Measurements from ENCODE around the gene PPP2R3B.
"Not testable (repeated sequence)": the region's sequence is repeated elsewhere in the genome, so short reads cannot be mapped to it uniquely, and the experiment has no call there.

Gene PPP2R3B

GRCh38 chrX:353566-354535 lies 32.9 kb downstream of the PPP2R3B start:
- DNase-seq (ENCODE audit: low read depth): no peak

DNA sequence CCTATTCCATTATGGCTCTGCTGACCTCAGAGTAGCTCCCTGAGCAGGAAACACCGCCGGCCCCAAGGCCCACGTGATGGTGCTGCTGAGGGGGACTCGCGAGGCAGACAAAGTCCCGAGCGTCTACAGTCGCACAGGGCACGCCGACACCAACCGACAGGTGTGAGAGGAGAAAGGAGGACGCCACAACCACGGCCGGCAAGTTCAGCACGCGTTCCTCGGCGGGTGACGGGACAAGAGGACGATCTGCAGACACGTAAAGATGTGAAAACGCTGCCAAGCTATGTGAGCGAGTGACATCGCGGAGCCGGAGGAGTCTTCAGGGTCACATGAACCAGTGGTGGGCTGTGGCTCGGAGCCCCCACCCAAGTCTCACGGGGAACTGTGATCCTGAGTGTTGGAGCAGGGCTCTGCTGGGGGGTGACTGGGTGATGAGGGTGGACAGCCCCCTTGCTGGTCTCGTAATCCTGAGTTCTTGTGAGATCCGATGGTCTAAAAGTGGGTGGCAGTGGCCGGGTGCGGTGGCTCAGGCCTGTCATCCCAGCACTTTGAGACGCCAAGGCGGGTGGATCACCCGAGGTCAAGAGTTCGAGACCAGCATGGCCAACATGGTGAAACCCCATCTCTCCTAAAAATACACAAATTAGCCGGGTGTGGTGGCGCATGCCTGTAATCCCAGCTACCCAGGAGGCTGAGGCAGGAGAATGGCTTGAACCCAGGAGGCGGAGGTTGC lies 34.0 kb downstream of the PPP2R3B start:
- no peak for DNase-seq (ENCODE audit: low read depth)

- DNase-seq (ENCODE audit: low read depth): no peak
Observed at GRCh38 chrX:352181-352580, 34.5 kb downstream of the PPP2R3B start.

DNA sequence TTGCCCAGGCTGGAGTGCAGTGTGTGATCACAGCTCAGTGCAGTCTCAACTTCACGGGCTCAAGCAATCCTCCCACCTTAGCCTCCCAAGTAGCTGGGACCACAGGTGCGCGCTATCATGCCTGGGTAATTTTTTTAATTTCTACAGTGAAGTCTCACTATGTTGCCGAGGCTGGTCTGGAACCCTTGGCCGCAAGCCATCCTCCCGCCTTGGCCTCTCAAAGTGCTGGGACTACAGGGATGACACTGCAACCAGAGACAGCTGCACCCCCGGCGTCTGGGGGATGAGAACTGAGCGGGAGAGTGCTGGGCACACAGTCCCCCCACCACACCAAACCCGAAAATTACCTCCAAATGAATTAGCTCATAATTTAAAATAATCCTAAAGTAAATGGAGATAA lies 35.0 kb downstream of the PPP2R3B start:
- no peak for DNase-seq (ENCODE audit: low read depth)

GRCh38 chrX:351324-351641 lies 35.4 kb downstream of the PPP2R3B start:
- not testable (repeated sequence) for DNase-seq (ENCODE audit: low read depth)

DNA sequence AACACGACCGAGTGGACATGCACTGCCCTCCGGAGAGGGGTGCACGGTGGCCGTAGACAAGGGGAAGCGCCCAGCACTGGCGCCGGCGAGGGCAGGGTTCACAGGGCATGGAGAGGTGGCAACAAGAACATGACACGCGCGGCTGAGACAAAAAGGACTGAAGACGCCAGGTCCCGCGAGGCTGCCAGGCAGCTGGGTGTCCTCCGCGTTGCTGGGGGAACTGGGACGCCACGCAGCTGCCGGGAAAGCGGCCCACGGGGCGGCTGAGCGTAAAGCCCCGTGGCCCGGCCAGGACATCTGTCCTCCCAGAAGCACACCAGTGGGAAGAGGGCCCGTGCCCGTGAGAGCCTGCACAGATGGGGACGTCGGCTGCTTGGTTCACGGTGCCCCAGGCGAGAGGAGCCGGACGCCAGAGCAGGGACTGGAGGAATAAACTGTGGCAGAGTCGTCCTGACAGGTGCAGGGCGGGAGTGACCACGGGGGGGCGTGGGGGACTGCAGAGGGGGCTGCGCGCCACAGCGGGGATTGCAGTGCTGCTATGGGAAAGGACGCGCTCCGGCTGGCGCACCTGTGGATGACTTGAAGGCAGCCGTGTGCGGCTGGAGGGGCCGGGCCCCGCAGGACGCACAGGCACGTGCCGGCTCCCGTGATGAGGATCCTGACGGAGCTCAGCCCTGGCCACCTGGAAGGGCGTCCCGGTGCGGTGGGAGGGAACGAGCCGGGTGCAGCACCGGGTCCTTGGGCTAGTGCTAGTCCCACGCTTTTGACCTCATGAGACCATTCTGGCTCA lies 36.0 kb downstream of the PPP2R3B start:
- no peak for DNase-seq (ENCODE audit: low read depth)

- DNase-seq (ENCODE audit: low read depth): no peak
Observed at GRCh38 chrX:350148-350533, 36.6 kb downstream of the PPP2R3B start.

- no peak for DNase-seq (ENCODE audit: low read depth)
Observed at GRCh38 chrX:349702-350101, 37.0 kb downstream of the PPP2R3B start.

GRCh38 chrX:349196-349595 lies 37.5 kb downstream of the PPP2R3B start:
- no peak for DNase-seq (ENCODE audit: low read depth)

- peak; percentile 37 for DNase-seq (ENCODE audit: low read depth)
Observed at GRCh38 chrX:348461-349117, 38.1 kb downstream of the PPP2R3B start.

GRCh38 chrX:347351-348117 lies 39.2 kb downstream of the PPP2R3B start:
- DNase-seq (ENCODE audit: low read depth): no peak

DNA sequence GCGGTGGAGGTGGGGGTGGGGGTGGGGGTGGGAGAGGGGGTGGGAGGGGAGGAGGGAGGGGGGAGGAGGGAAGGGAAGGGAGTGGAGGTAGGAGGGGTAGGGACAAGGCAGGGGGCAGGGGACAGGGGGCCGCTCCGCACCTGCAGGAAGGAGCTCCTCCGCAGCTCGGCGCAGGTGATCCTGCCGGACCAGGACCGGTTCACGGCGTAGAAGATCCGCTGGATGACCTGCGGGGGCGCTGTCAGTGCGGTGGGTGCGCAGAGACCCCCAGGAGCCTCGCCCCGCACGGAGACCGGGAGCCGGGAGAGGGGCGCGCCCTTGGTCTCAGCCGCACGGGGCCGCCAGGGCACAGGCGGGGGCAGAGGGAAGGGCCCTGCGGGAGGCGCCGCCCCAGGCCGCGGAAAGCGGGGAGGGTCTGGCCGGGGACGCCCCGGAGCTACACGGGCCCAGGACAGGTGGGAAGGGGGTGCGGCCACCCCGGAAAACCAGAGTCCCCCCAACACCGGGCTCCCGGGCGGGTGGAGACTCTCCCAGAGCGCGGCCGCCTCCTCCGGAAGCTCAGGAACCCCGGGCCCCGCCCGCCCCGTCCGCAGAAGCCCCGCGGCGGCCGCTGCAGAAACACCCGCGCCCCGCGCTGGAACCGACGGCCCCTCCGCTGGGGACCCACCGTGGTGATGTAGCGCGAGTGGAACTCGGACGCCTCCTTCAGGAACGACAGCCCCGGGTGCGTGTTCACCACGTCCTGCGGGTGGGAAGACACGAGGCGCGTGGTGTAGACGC lies 40.5 kb downstream of the PPP2R3B start:
- no peak for DNase-seq (ENCODE audit: low read depth)

DNA sequence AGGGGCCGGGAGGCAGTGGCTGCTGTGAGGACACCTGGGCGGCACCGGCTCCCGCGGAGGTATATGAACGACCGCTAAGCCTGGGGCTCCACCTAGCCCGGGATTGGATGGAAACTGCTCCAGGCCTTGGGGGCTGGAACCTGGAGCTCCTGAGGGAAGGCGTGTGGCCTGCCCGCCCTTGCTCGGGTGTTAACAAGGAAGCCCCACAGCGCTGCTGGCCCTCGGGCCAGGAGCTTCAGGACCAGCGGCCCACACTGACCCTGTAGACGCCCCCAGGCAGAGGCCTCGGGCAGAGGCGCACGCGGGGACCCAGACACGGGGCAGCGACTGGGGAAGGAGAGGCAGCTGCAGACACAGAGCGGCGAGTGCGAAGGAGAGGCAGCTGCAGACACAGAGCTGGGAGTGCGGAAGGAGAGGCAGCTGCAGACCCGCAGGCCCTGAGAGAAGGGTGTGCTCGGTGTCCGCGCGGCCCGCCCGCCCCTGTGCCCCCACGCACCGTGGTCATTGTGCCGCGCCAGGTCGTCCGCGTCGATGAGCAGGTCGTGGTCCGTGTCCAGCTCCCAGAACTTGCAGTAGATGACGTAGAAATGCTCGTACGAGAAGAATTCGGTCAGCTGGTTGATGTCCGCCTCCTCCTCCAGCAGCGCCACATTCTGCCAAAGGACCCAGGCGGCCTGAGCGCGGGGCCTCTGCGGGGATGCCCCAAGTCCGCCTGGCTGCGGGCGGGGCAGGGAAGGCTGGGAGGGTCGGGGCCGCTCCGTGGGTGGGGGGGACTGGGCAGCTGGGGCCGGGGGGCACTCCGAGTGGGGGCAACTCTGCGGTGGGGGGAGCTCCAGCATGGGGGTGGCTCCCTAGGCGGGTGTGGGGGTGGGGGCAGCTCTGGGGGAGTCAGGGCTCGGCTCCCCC lies 41.4 kb downstream of the PPP2R3B start:
- DNase-seq (ENCODE audit: low read depth): no peak

DNA sequence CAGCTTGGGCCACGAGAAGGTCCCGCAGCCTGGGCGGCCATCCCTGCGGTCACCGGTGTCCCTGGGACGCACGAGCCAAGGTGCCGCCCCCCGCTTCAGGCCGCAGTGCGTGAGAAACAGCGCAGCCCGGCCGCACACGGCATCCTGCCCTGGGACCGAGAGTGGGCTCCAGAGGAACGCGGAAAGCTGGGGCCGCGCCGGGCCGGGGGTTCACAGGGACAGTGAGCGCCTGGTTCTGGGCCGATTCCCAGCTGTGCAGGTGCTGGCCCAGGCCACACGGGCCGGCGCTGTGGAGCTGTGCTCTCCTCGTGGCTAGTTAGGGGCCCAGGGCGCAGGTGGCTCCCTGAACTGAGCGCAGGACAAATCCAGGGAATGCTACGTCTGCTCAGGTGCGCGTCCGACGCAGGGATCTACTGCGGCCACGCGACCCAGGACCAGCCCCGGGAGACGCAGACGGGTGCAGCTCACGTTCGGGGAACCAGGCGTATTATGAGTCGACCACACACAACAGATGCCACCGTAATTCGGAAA lies 42.3 kb downstream of the PPP2R3B start:
- DNase-seq (ENCODE audit: low read depth): no peak

DNA sequence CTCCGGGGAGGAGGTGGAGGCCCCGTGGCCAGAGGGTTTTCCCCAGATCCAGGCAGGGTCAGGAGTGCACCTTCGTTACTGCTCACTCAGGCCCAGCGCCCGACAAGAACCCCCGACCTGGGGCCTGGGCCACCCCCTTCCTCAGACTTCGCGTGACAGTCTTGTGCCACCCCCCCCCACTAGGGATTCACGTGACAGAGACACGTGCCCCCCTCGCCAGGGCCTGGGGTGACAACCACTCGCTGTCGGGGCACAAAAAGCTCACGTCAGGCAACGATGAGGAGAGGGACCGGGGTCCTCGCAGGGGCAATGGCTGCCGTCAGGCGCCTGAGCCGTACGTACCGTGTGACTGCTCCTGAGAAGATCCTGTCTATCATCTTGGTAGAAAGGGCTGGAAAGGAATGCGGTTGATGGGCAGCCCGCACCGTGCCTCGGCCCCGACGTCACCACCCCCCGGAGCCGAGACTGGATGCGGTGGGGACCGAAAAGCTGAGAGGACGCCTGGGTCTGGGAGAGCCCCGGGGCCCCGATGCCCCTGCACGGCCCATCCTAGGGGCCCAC lies 45.1 kb downstream of the PPP2R3B start:
- DNase-seq (ENCODE audit: low read depth): no peak

- no peak for DNase-seq (ENCODE audit: low read depth)
Observed at GRCh38 chrX:340641-341423, 45.9 kb downstream of the PPP2R3B start.

GRCh38 chrX:340121-340520 lies 46.6 kb downstream of the PPP2R3B start:
- no peak for DNase-seq (ENCODE audit: low read depth)

GRCh38 chrX:338836-339400 lies 47.8 kb downstream of the PPP2R3B start:
- no peak for DNase-seq (ENCODE audit: low read depth)

Data from amniotic epithelial cell (primary cell).